HPDE6-E6E7 (cell line): ENCODE measurements around the gene IFNA13.
"Not testable (repeated sequence)": the region's sequence is repeated elsewhere in the genome, so short reads cannot be mapped to it uniquely, and the experiment has no call there.

Experiments
- DNase-seq: peaks from one replicate; pipeline ENCODE4 v3.0.0; 2011; ENCODE audit warnings: missing footprints; ENCODE audit errors: extremely low spot score

The IFNA13 gene

GRCh38 chr9:21367957-21368356, at the start of gene IFNA13:
TSS of gene IFNA13 (minus strand) at chr9:21368057. CDS start at chr9:21368010, 47 bp downstream.
- DNase-seq: no peak

GRCh38 chr9:21415493-21416267, 47.8 kb upstream of the IFNA13 start:
- DNase-seq: no peak

GRCh38 chr9:21414220-21414940, 46.5 kb upstream of the IFNA13 start:
- DNase-seq: no peak

GRCh38 chr9:21413624-21414023, 45.8 kb upstream of the IFNA13 start:
- no peak for DNase-seq

GRCh38 chr9:21413151-21413550, 45.3 kb upstream of the IFNA13 start:
- no peak for DNase-seq

- DNase-seq: no peak
Measured at GRCh38 chr9:21412107-21412506, 44.2 kb upstream of the IFNA13 start.

GRCh38 chr9:21408817-21409216, 41.0 kb upstream of the IFNA13 start, which contains the start of gene IFNA8:
TSS of gene IFNA8 (plus strand) at chr9:21409117. CDS start at chr9:21409177, 60 bp downstream.
- no peak for DNase-seq

- no peak for DNase-seq
Measured at GRCh38 chr9:21404146-21404545, 36.3 kb upstream of the IFNA13 start.

- DNase-seq: no peak
Measured at GRCh38 chr9:21402386-21403251, 34.8 kb upstream of the IFNA13 start.

GRCh38 chr9:21399956-21400355, 32.1 kb upstream of the IFNA13 start:
- no peak for DNase-seq

GRCh38 chr9:21398955-21399489, 31.2 kb upstream of the IFNA13 start:
- no peak for DNase-seq

- no peak for DNase-seq
Measured at GRCh38 chr9:21395778-21396717, 28.2 kb upstream of the IFNA13 start.

GRCh38 chr9:21392270-21392669, 24.4 kb upstream of the IFNA13 start:
- DNase-seq: no peak

GRCh38 chr9:21385131-21385670, 17.3 kb upstream of the IFNA13 start, which contains the start of gene IFNA2:
TSS of gene IFNA2 (minus strand) at chr9:21385398. CDS start at chr9:21385329, 69 bp downstream.
- no peak for DNase-seq

- DNase-seq: no peak
Measured at GRCh38 chr9:21383627-21384026, 15.8 kb upstream of the IFNA13 start.

GRCh38 chr9:21381448-21382339, 13.8 kb upstream of the IFNA13 start:
- no peak for DNase-seq

GRCh38 chr9:21371467-21371866, 3.6 kb upstream of the IFNA13 start:
- not testable (repeated sequence) for DNase-seq

- not testable (repeated sequence) for DNase-seq
Measured at GRCh38 chr9:21367169-21367568, 688 bp downstream of the IFNA13 start.

GRCh38 chr9:21362287-21362686, 5.6 kb downstream of the IFNA13 start:
- DNase-seq: no peak
